ENCODE measurements around the gene GNA14. TPM values are rescaled to one million over a fixed set of nuclear protein-coding genes. Genes with fewer than 3 reads are reported as not detected.
"Not testable (repeated sequence)": the region's sequence is repeated elsewhere in the genome, so short reads cannot be mapped to it uniquely, and the experiment has no call there.

The GNA14 gene
- total RNA-seq, 8 experiments from 2014 or later = 0.16 to 0.79 (median 0.46) TPM; not detected in 1

GRCh38 chr9:77455312-77455927, 192.7 kb downstream of the GNA14 start:
- no peak overlapping the region for H3K4me3 ChIP-seq
- in situ Hi-C loops (cut with MboI; ENCODE audit: low pct_unique_long_range_greater_than_20kb in 2 of 9, low sequenced_read_pairs in 9 of 9, unreplicated experiment in 9 of 9) = loop anchor here in 2 of 9 experiments (25.0 kb wide), 1 partner anchor 282 kb away; no protein-coding TSS in a partner anchor
- H3K27ac ChIP-seq = no peak overlapping the region
- H3K4me1 ChIP-seq (replicated peaks in 1 of 2) = no peaks in the 10 kb centered on the region
- ATAC-seq (replicated peaks in 6 of 8) = peak in 3 of 8 experiments; percentile 3 to 21 (median 12)
- WGBS, 10 experiments = 0 to 96% (median 79%) methylated on average over 2 to 8 of the region's 8 CpGs; no CpG with 5 or more reads in 2 of the 10 experiments

- Histone ChIP-seq H3K4me1 (replicated peaks in 1 of 2) (no peaks in the 10 kb centered on the region), H3K4me3 (no peak overlapping the region), H3K27ac (no peak overlapping the region)
- 0 to 86% (median 80%) methylated on average over 1 to 3 of the region's 3 CpGs; no CpG with 5 or more reads in 1 of the 10 experiments for WGBS, 10 experiments
- ATAC-seq (replicated peaks in 6 of 8) = peak in 3 of 8 experiments; percentile 11 to 69 (median 65)
- in situ Hi-C loops (cut with MboI; ENCODE audit: low pct_unique_long_range_greater_than_20kb in 2 of 9, low sequenced_read_pairs in 9 of 9, unreplicated experiment in 9 of 9) = loop anchor here in 2 of 9 experiments (25.0 kb wide), 1 partner anchor 283 kb away; no protein-coding TSS in a partner anchor
Measured at GRCh38 chr9:77454663-77455062, 193.5 kb downstream of the GNA14 start.

- no peak for ATAC-seq (replicated peaks in 6 of 8)
- no peak overlapping the region for H3K27ac ChIP-seq
- in situ Hi-C loops (cut with MboI; ENCODE audit: low pct_unique_long_range_greater_than_20kb in 2 of 9, low sequenced_read_pairs in 9 of 9, unreplicated experiment in 9 of 9) = loop anchor here in 2 of 9 experiments (25.0 kb wide), 1 partner anchor 283 kb away; no protein-coding TSS in a partner anchor
- H3K4me3 ChIP-seq = no peak overlapping the region
- H3K4me1 ChIP-seq (replicated peaks in 1 of 2) = no peaks in the 10 kb centered on the region
- WGBS, 10 experiments = 80 to 95% (median 87%) methylated on average over 2 to 11 of the region's 14 CpGs
Measured at GRCh38 chr9:77453825-77454647, 194.1 kb downstream of the GNA14 start.

GRCh38 chr9:77451507-77451906, 196.6 kb downstream of the GNA14 start:
- Histone ChIP-seq H3K4me3 (no peak overlapping the region), H3K4me1 (replicated peaks in 1 of 2) (no peaks in the 10 kb centered on the region), H3K27ac (no peak overlapping the region)
- ATAC-seq (replicated peaks in 6 of 8) = no peak
- in situ Hi-C loops (cut with MboI; ENCODE audit: low pct_unique_long_range_greater_than_20kb in 2 of 9, low sequenced_read_pairs in 9 of 9, unreplicated experiment in 9 of 9) = loop anchor here in 2 of 9 experiments (25.0 kb wide), 1 partner anchor 286 kb away; no protein-coding TSS in a partner anchor
- 67 to 100% (median 90%) methylated on average over 1 to 4 of the region's 4 CpGs; no CpG with 5 or more reads in 4 of the 10 experiments for WGBS, 10 experiments

- no peaks in the 10 kb centered on the region for H3K4me1 ChIP-seq (replicated peaks in 1 of 2)
- no peak overlapping the region for H3K4me3 ChIP-seq
- WGBS, 10 experiments = 74 to 100% (median 90%) methylated on average over 1 to 4 of the region's 4 CpGs; no CpG with 5 or more reads in 3 of the 10 experiments
- H3K27ac ChIP-seq = no peak overlapping the region
- in situ Hi-C loops (cut with MboI; ENCODE audit: low pct_unique_long_range_greater_than_20kb in 2 of 9, low sequenced_read_pairs in 9 of 9, unreplicated experiment in 9 of 9) = loop anchor here in 2 of 9 experiments (25.0 kb wide), 1 partner anchor 287 kb away; no protein-coding TSS in a partner anchor
- ATAC-seq (replicated peaks in 6 of 8) = no peak
Measured at GRCh38 chr9:77450085-77450475, 198.0 kb downstream of the GNA14 start.

- WGBS, 10 experiments = 30 to 100% (median 80%) methylated on average over 1 to 10 of the region's 12 CpGs
- no peaks in the 10 kb centered on the region for H3K4me1 ChIP-seq (replicated peaks in 1 of 2)
- peak in 2 of 8 experiments; percentile 55 to 71 for ATAC-seq (replicated peaks in 6 of 8)
- no peak overlapping the region for H3K27ac ChIP-seq
- no peak overlapping the region for H3K4me3 ChIP-seq
- in situ Hi-C loops (cut with MboI; ENCODE audit: low pct_unique_long_range_greater_than_20kb in 2 of 9, low sequenced_read_pairs in 9 of 9, unreplicated experiment in 9 of 9) = loop anchor here in 6 of 9 experiments (25.0 kb wide), 4 partner anchors 288 to 788 kb away; partner anchors contain the start of genes GNAQ (in 4 of the 6) and CEP78 (in 1 of the 6)
Measured at GRCh38 chr9:77449240-77450084, 198.7 kb downstream of the GNA14 start.

- Histone ChIP-seq H3K4me3 (no peak overlapping the region), H3K4me1 (replicated peaks in 1 of 2) (no peaks in the 10 kb centered on the region), H3K27ac (no peak overlapping the region)
- in situ Hi-C loops (cut with MboI; ENCODE audit: low pct_unique_long_range_greater_than_20kb in 2 of 9, low sequenced_read_pairs in 9 of 9, unreplicated experiment in 9 of 9) = loop anchor here in 4 of 9 experiments (25.0 kb wide), 4 partner anchors 290 to 790 kb away; partner anchors contain the start of genes GNAQ (in 4 of the 4) and CEP78 (in 1 of the 4)
- WGBS, 10 experiments = 88 to 100% (median 100%) methylated on average over 1 of the region's 1 CpG; no CpG with 5 or more reads in 6 of the 10 experiments
- ATAC-seq (replicated peaks in 6 of 8) = no peak
Measured at GRCh38 chr9:77447646-77448045, 200.5 kb downstream of the GNA14 start.

- in situ Hi-C loops (cut with MboI; ENCODE audit: low pct_unique_long_range_greater_than_20kb in 2 of 9, low sequenced_read_pairs in 9 of 9, unreplicated experiment in 9 of 9) = loop anchor here in 4 of 9 experiments (25.0 kb wide), 4 partner anchors 295 to 795 kb away; partner anchors contain the start of genes GNAQ (in 4 of the 4) and CEP78 (in 1 of the 4)
- no peak for ATAC-seq (replicated peaks in 6 of 8)
- Histone ChIP-seq H3K4me3 (no peak overlapping the region), H3K27ac (no peak overlapping the region), H3K4me1 (replicated peaks in 1 of 2) (no peaks in the 10 kb centered on the region)
- 75 to 83% (median 75%) methylated on average over 1 of the region's 1 CpG; no CpG with 5 or more reads in 7 of the 10 experiments for WGBS, 10 experiments
Measured at GRCh38 chr9:77442436-77442835, 205.7 kb downstream of the GNA14 start.

- not testable (repeated sequence) for H3K27ac ChIP-seq; ATAC-seq (replicated peaks in 6 of 8); H3K4me1 ChIP-seq (replicated peaks in 1 of 2); H3K4me3 ChIP-seq
- 45 to 100% (median 86%) methylated on average over 1 to 6 of the region's 7 CpGs; no CpG with 5 or more reads in 1 of the 10 experiments for WGBS, 10 experiments
- in situ Hi-C loops (cut with MboI; ENCODE audit: low pct_unique_long_range_greater_than_20kb in 2 of 9, low sequenced_read_pairs in 9 of 9, unreplicated experiment in 9 of 9) = loop anchor here in 4 of 9 experiments (25.0 kb wide), 4 partner anchors 296 to 796 kb away; partner anchors contain the start of genes GNAQ (in 4 of the 4) and CEP78 (in 1 of the 4)
Measured at GRCh38 chr9:77441124-77441523, 207.0 kb downstream of the GNA14 start.

GRCh38 chr9:77440057-77440456, 208.1 kb downstream of the GNA14 start:
- no peaks in the 10 kb centered on the region for H3K4me1 ChIP-seq (replicated peaks in 1 of 2)
- no peak overlapping the region for H3K4me3 ChIP-seq
- WGBS, 10 experiments = 0 to 80% (median 12%) methylated on average over 1 to 10 of the region's 10 CpGs; no CpG with 5 or more reads in 4 of the 10 experiments
- in situ Hi-C loops (cut with MboI; ENCODE audit: low pct_unique_long_range_greater_than_20kb in 2 of 9, low sequenced_read_pairs in 9 of 9, unreplicated experiment in 9 of 9) = loop anchor here in 4 of 9 experiments (25.0 kb wide), 4 partner anchors 297 to 797 kb away; partner anchors contain the start of genes GNAQ (in 4 of the 4) and CEP78 (in 1 of the 4)
- H3K27ac ChIP-seq = no peak overlapping the region
- ATAC-seq (replicated peaks in 6 of 8) = peak; percentile 53 to 98 (median 80)

- Histone ChIP-seq H3K4me1 (replicated peaks in 1 of 2) (no peaks in the 10 kb centered on the region), H3K27ac (no peak overlapping the region), H3K4me3 (no peak overlapping the region)
- in situ Hi-C loops (cut with MboI; ENCODE audit: low pct_unique_long_range_greater_than_20kb in 2 of 9, low sequenced_read_pairs in 9 of 9, unreplicated experiment in 9 of 9) = loop anchor here in 4 of 9 experiments (25.0 kb wide), 4 partner anchors 299 to 799 kb away; partner anchors contain the start of genes GNAQ (in 4 of the 4) and CEP78 (in 1 of the 4)
- peak in 1 of 8 experiments; percentile 6 for ATAC-seq (replicated peaks in 6 of 8)
- 13 to 100% (median 90%) methylated on average over 1 to 3 of the region's 3 CpGs; no CpG with 5 or more reads in 1 of the 10 experiments for WGBS, 10 experiments
Measured at GRCh38 chr9:77438653-77439052, 209.5 kb downstream of the GNA14 start.

Measured in motor neuron (in vitro differentiated cells).